Measurements from ENCODE around the gene SYT17.

DNA sequence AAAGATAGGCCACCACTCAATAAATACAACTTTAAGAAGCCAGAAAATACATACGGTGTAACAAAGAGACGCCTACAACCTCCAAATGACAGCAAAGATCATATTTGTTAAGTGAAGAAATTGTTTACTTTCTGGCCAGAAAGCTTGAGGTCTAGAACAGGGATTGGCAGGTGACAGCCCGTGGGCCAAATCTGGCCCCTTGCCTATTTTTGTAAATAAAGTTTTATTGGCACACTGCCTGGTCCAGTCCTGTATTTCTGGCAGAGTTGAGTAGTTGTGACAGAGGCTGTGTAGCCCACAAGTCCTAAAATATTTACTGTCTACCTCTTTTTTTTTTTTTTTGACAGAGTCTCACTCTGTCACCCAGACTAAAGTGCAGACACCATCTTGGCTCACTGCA lies 114.1 kb downstream of the SYT17 start:
- TF ChIP-seq CTCF (IDR thresholded peaks at IDR 0.05) = no peak
- no peak for TF ChIP-seq POLR2A (IDR thresholded peaks at IDR 0.05)

All from body of pancreas (tissue), 4 donors.